Liver (tissue), 9 donors: ENCODE results near the gene MAD2L2. TPM values are rescaled to one million over a fixed set of nuclear protein-coding genes. Genes with fewer than 3 reads are reported as not detected.

Experiments used
- DNase-seq: peaks from one replicate; pipeline ENCODE4 v3.0.0-alpha.2; 2017; ENCODE audit warnings: low spot score
- H3K27ac ChIP-seq, 2 donors: one replicate each; pipeline ENCODE4 v1.7.0; 2013; ENCODE audit warnings: inconsistent platforms in 2 of 2, low read length in 2 of 2, control low read depth in 1 of 2, low read depth in 1 of 2, mild to moderate bottlenecking in 1 of 2
- H3K27me3 ChIP-seq, 4 donors: one replicate each; pipeline versions ENCODE4 v1.6.1 to v1.7.0; 2013; ENCODE audit warnings: low read length in 3 of 4, inconsistent platforms in 1 of 4, mild to moderate bottlenecking in 1 of 4, moderate library complexity in 1 of 4; ENCODE audit not compliant: control insufficient read depth in 4 of 4, insufficient read depth in 4 of 4
- H3K36me3 ChIP-seq, 4 donors: one replicate each; pipeline versions ENCODE4 v1.6.1 to v1.7.0; 2013; ENCODE audit warnings: low read length in 3 of 4, mild to moderate bottlenecking in 3 of 4, low read depth in 1 of 4, moderate library complexity in 1 of 4; ENCODE audit not compliant: control insufficient read depth in 4 of 4, insufficient read depth in 3 of 4
- H3K4me1 ChIP-seq, 4 donors: one replicate each; pipeline versions ENCODE4 v1.6.1 to v1.7.0; 2013; ENCODE audit warnings: low read length in 3 of 4, mild to moderate bottlenecking in 3 of 4, moderate library complexity in 1 of 4; ENCODE audit not compliant: control insufficient read depth in 4 of 4, insufficient read depth in 4 of 4
- H3K4me3 ChIP-seq, 3 donors: one replicate each; pipeline versions ENCODE4 v1.6.1 to v1.7.0; 2013; ENCODE audit warnings: low read length in 3 of 3, control low read depth in 1 of 3, low read depth in 1 of 3, mild to moderate bottlenecking in 1 of 3
- H3K9ac ChIP-seq, 2 donors: one replicate each; pipeline ENCODE4 v1.7.0; 2013; ENCODE audit warnings: low read length in 2 of 2, mild to moderate bottlenecking in 2 of 2, moderate library complexity in 2 of 2, control low read depth in 1 of 2, low read depth in 1 of 2
- H3K9me3 ChIP-seq, 4 donors: one replicate each; pipeline versions ENCODE4 v1.6.1 to v1.7.0; 2013; ENCODE audit warnings: low read length in 3 of 4; ENCODE audit not compliant: control insufficient read depth in 4 of 4
- EGR1 ChIP-seq, 2 donors: IDR thresholded peaks; 2 replicates each; pipeline ENCODE4 v1.6.1; 2016 to 2018; ENCODE audit warnings: antibody characterized with exemption in 2 of 2, low read depth in 2 of 2
- GABPA ChIP-seq, 2 donors: IDR thresholded peaks in 1 of 2; conservative IDR thresholded peaks in 1 of 2; 2 replicates each; pipeline ENCODE4 v1.6.1; 2016; ENCODE audit warnings: antibody characterized with exemption in 2 of 2, mild to moderate bottlenecking in 1 of 2, moderate library complexity in 1 of 2
- HNF4G ChIP-seq: IDR thresholded peaks from 2 replicates; pipeline ENCODE4 v1.6.1; 2016; ENCODE audit warnings: antibody characterized with exemption
- JUND ChIP-seq, 2 donors: IDR thresholded peaks; 2 replicates each; pipeline ENCODE4 v1.6.1; 2016; ENCODE audit warnings: antibody characterized with exemption in 2 of 2
- RAD21 ChIP-seq, 2 donors: IDR thresholded peaks; 2 replicates each; pipeline ENCODE4 v1.6.1; 2016; ENCODE audit warnings: antibody characterized with exemption in 2 of 2, mild to moderate bottlenecking in 2 of 2
- RXRA ChIP-seq, 2 donors: IDR thresholded peaks; 2 replicates each; pipeline ENCODE4 v1.6.1; 2017 to 2018; ENCODE audit warnings: antibody characterized with exemption in 2 of 2, mild to moderate bottlenecking in 1 of 2
- SP1 ChIP-seq: IDR thresholded peaks from 2 replicates; pipeline ENCODE4 v1.6.1; 2018; ENCODE audit warnings: antibody characterized with exemption, mild to moderate bottlenecking
- TAF1 ChIP-seq: conservative IDR thresholded peaks from 2 replicates; pipeline ENCODE4 v1.6.1; 2016; ENCODE audit warnings: antibody characterized with exemption, mild to moderate bottlenecking
- YY1 ChIP-seq: IDR thresholded peaks from 2 replicates; pipeline ENCODE4 v1.6.1; 2016; ENCODE audit warnings: antibody characterized with exemption, mild to moderate bottlenecking
- WGBS: extraction: QIAGEN DNeasy Blood & Tissue Kit; methylation state at CpG from one replicate; pipeline ENCODE4 v1.1.7; 2013; 5-methylcytosine and 5-hydroxymethylcytosine counted together
- polyA plus RNA-seq, 2 donors: library from polyadenylated mRNA; stranded (reverse) in 1 of 2; unstranded in 1 of 2; fragments of 200-250 nt in 1 of 2; fragments of >200 nt in 1 of 2; fragmentation: Nextera tagmentation in 1 of 2; extraction: Ambion mirVana in 1 of 2; gene quantifications; one replicate each; pipeline versions ENCODE4 v1.2.1 to v1.2.3, GENCODE V29; 2013 to 2015
- total RNA-seq, 2 donors: library from RNA; depleted of rRNA; stranded (reverse); fragments of >200 nt; gene quantifications; one replicate each; pipeline ENCODE4 v1.2.3, GENCODE V29; 2014
- TF ChIP-seq, protein P1 (sequence below): IDR thresholded peaks from 2 replicates; pipeline ENCODE4 v1.6.1; 2016; ENCODE audit warnings: antibody characterized with exemption, mild to moderate bottlenecking
- TF ChIP-seq, protein P2 (sequence below): IDR thresholded peaks from 2 replicates; pipeline ENCODE4 v1.6.1; 2016; ENCODE audit warnings: antibody characterized with exemption
- TF ChIP-seq, protein P3 (sequence below): fragments of 150-350 bp; IDR thresholded peaks from 2 replicates; pipeline ENCODE4 v1.5.1; 2017; ENCODE audit warnings: improper control_type of control experiment, low read depth, low read length; ENCODE audit not compliant: missing input control
- TF ChIP-seq, protein P4 (sequence below): IDR thresholded peaks from 2 replicates; pipeline ENCODE4 v1.6.1; 2016; ENCODE audit warnings: antibody characterized with exemption
- TF ChIP-seq, protein P5 (sequence below): IDR thresholded peaks from 2 replicates; pipeline ENCODE4 v1.6.1; 2016; ENCODE audit warnings: antibody characterized with exemption
- donor health status: healthy.
- donor health status: healthy.
- donor health status: healthy.
- donor health status: healthy.
- donor health status: healthy.

MAD2L2 gene
- total and polyA plus RNA-seq, 4 donors = 17.5 to 43.1 (median 31.9) TPM

DNA sequence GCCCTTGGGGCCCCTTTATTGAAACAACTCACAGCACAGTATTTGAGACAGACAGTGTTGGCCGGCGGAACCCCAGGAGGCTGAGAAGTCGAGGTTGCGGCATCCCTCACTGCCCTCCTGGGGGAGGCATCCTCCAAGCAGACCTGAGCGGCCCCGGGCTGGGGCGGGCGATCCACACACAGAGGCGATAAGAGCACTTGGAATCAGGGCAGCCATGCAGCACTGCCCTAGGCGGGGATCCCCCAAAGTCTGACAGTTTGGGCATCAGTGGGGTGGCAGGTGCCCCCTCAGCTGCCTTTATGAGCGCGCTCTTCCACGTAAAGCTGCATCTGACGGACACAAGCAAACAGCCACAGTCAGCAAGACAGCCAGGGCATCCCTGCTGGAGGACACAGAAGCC, 6.5 kb downstream of the MAD2L2 start:
- no peak overlapping the region for H3K9ac ChIP-seq
- H3K27ac ChIP-seq = no peak overlapping the region
- peaks cover 0 to 9% (median 6%) of the 10 kb centered on the region in 4 donors for H3K36me3 ChIP-seq
- no peak for DNase-seq
- peaks cover 16 to 52% (median 40%) of the 10 kb centered on the region in 4 donors for H3K4me1 ChIP-seq
- no peaks in the 10 kb centered on the region for H3K9me3 ChIP-seq
- H3K27me3 ChIP-seq = no peaks in the 10 kb centered on the region
- TF ChIP-seq, protein P1, sequence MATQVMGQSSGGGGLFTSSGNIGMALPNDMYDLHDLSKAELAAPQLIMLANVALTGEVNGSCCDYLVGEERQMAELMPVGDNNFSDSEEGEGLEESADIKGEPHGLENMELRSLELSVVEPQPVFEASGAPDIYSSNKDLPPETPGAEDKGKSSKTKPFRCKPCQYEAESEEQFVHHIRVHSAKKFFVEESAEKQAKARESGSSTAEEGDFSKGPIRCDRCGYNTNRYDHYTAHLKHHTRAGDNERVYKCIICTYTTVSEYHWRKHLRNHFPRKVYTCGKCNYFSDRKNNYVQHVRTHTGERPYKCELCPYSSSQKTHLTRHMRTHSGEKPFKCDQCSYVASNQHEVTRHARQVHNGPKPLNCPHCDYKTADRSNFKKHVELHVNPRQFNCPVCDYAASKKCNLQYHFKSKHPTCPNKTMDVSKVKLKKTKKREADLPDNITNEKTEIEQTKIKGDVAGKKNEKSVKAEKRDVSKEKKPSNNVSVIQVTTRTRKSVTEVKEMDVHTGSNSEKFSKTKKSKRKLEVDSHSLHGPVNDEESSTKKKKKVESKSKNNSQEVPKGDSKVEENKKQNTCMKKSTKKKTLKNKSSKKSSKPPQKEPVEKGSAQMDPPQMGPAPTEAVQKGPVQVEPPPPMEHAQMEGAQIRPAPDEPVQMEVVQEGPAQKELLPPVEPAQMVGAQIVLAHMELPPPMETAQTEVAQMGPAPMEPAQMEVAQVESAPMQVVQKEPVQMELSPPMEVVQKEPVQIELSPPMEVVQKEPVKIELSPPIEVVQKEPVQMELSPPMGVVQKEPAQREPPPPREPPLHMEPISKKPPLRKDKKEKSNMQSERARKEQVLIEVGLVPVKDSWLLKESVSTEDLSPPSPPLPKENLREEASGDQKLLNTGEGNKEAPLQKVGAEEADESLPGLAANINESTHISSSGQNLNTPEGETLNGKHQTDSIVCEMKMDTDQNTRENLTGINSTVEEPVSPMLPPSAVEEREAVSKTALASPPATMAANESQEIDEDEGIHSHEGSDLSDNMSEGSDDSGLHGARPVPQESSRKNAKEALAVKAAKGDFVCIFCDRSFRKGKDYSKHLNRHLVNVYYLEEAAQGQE = no peak
- no peak for TF ChIP-seq EGR1 (IDR thresholded peaks at IDR 0.05; ENCODE audit: low read depth in 2 of 2)
- TF ChIP-seq RXRA (IDR thresholded peaks at IDR 0.05) = no peak
- WGBS = 98% methylated on average over 14 of the region's 14 CpGs
- H3K4me3 ChIP-seq = no peak overlapping the region

DNA sequence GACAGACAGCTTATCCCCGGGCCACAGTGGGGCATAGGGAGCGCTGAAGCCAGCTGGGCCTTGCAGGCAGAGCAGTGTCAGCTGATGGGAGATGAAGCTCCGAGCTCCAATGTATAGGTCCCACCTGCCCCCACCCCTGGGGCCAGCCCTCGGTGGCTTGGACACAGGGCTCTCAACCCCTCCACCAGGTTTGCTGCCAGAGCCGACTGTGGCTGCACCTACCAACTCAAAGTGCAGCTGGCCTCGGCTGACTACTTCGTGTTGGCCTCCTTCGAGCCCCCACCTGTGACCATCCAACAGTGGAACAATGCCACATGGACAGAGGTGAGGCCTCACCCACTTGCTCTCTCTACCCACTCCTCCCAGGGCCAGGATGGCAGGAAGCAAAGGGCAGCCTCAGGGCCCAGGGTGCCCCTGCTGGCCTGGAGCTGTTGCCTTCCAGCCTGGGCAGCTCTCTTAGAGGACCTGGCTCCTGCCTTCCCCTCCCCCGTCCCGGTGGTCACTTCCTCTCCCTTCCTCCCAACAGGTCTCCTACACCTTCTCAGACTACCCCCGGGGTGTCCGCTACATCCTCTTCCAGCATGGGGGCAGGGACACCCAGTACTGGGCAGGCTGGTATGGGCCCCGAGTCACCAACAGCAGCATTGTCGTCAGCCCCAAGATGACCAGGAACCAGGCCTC, 7.7 kb downstream of the MAD2L2 start:
- TF ChIP-seq, protein P2, sequence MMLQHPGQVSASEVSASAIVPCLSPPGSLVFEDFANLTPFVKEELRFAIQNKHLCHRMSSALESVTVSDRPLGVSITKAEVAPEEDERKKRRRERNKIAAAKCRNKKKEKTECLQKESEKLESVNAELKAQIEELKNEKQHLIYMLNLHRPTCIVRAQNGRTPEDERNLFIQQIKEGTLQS = no peak
- TF ChIP-seq RAD21 (IDR thresholded peaks at IDR 0.05) = no peak
- TF ChIP-seq, protein P3, sequence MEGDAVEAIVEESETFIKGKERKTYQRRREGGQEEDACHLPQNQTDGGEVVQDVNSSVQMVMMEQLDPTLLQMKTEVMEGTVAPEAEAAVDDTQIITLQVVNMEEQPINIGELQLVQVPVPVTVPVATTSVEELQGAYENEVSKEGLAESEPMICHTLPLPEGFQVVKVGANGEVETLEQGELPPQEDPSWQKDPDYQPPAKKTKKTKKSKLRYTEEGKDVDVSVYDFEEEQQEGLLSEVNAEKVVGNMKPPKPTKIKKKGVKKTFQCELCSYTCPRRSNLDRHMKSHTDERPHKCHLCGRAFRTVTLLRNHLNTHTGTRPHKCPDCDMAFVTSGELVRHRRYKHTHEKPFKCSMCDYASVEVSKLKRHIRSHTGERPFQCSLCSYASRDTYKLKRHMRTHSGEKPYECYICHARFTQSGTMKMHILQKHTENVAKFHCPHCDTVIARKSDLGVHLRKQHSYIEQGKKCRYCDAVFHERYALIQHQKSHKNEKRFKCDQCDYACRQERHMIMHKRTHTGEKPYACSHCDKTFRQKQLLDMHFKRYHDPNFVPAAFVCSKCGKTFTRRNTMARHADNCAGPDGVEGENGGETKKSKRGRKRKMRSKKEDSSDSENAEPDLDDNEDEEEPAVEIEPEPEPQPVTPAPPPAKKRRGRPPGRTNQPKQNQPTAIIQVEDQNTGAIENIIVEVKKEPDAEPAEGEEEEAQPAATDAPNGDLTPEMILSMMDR = no peak
- TF ChIP-seq SP1 = no peak
- TF ChIP-seq GABPA (IDR thresholded peaks at IDR 0.05 in 1 of 2, conservative IDR thresholded peaks at IDR 0.05 in 1 of 2) = no peak
- no peak for TF ChIP-seq JUND (IDR thresholded peaks at IDR 0.05)
- TF ChIP-seq, protein P1 = no peak
- TF ChIP-seq HNF4G = no peak
- TF ChIP-seq, protein P4, sequence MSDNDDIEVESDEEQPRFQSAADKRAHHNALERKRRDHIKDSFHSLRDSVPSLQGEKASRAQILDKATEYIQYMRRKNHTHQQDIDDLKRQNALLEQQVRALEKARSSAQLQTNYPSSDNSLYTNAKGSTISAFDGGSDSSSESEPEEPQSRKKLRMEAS = no peak
- TF ChIP-seq YY1 = no peak
- no peak for TF ChIP-seq TAF1
- no peak for TF ChIP-seq EGR1 (IDR thresholded peaks at IDR 0.05; ENCODE audit: low read depth in 2 of 2)
- TF ChIP-seq, protein P5, sequence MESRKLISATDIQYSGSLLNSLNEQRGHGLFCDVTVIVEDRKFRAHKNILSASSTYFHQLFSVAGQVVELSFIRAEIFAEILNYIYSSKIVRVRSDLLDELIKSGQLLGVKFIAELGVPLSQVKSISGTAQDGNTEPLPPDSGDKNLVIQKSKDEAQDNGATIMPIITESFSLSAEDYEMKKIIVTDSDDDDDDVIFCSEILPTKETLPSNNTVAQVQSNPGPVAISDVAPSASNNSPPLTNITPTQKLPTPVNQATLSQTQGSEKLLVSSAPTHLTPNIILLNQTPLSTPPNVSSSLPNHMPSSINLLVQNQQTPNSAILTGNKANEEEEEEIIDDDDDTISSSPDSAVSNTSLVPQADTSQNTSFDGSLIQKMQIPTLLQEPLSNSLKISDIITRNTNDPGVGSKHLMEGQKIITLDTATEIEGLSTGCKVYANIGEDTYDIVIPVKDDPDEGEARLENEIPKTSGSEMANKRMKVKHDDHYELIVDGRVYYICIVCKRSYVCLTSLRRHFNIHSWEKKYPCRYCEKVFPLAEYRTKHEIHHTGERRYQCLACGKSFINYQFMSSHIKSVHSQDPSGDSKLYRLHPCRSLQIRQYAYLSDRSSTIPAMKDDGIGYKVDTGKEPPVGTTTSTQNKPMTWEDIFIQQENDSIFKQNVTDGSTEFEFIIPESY = no peak
- H3K36me3 ChIP-seq = peaks cover 0 to 9% (median 6%) of the 10 kb centered on the region in 4 donors
- DNase-seq = no peak
- WGBS = 82% methylated on average over 14 of the region's 14 CpGs
- no peak overlapping the region for H3K27ac ChIP-seq
- peaks cover 16 to 54% (median 40%) of the 10 kb centered on the region in 4 donors for H3K4me1 ChIP-seq
- no peak overlapping the region for H3K4me3 ChIP-seq
- no peaks in the 10 kb centered on the region for H3K27me3 ChIP-seq
- H3K9ac ChIP-seq = no peak overlapping the region
- H3K9me3 ChIP-seq = no peaks in the 10 kb centered on the region
